Astrocyte of the spinal cord (primary cell): ENCODE measurements around the gene TTLL13.
"Not testable (repeated sequence)": the region's sequence is repeated elsewhere in the genome, so short reads cannot be mapped to it uniquely, and the experiment has no call there.

Experiments
- DNase-seq: peaks from one replicate; pipeline ENCODE4 v3.0.0; 2011; ENCODE audit warnings: low read depth, low spot score
- H3K4me3 ChIP-seq: 2 replicates; pipeline ENCODE4 v1.5.1; 2011; ENCODE audit warnings: low read depth, mild to moderate bottlenecking, low read length, moderate library complexity
- in situ Hi-C: cut with HindIII; loops from 2 replicates; pipeline ENCODE4 v1.10.0; 2017; ENCODE audit warnings: low sequenced_read_pairs
- TF ChIP-seq, protein P1 (sequence below): IDR thresholded peaks from 2 replicates; pipeline ENCODE4 v1.5.1; 2012; ENCODE audit warnings: low read depth, mild to moderate bottlenecking, low read length, inconsistent platforms

TTLL13 gene

DNA sequence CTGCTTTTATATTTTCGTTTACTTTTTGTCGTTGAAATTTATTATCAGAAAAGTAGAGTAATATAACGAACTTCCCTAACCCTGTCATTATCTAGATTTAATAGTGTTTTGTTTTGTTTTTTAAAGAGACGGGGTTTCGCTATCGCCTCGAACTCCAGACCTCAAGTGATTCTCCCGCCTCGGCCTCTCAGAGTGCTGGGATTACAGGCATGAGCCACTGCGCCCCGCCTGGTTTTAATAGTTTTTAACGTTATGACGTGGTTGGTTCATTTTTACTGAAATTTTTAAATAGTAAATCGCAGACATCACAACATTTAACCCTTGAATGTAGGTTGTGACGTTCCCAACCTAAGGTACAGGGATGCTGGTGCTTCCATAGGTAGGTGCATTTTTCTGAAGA, 17.1 kb downstream of the TTLL13 start:
- TF ChIP-seq, protein P1, sequence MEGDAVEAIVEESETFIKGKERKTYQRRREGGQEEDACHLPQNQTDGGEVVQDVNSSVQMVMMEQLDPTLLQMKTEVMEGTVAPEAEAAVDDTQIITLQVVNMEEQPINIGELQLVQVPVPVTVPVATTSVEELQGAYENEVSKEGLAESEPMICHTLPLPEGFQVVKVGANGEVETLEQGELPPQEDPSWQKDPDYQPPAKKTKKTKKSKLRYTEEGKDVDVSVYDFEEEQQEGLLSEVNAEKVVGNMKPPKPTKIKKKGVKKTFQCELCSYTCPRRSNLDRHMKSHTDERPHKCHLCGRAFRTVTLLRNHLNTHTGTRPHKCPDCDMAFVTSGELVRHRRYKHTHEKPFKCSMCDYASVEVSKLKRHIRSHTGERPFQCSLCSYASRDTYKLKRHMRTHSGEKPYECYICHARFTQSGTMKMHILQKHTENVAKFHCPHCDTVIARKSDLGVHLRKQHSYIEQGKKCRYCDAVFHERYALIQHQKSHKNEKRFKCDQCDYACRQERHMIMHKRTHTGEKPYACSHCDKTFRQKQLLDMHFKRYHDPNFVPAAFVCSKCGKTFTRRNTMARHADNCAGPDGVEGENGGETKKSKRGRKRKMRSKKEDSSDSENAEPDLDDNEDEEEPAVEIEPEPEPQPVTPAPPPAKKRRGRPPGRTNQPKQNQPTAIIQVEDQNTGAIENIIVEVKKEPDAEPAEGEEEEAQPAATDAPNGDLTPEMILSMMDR = no peak
- in situ Hi-C loops = no loop called here
- H3K4me3 ChIP-seq = peak overlapping the region; percentile 91
- no peak for DNase-seq

DNA sequence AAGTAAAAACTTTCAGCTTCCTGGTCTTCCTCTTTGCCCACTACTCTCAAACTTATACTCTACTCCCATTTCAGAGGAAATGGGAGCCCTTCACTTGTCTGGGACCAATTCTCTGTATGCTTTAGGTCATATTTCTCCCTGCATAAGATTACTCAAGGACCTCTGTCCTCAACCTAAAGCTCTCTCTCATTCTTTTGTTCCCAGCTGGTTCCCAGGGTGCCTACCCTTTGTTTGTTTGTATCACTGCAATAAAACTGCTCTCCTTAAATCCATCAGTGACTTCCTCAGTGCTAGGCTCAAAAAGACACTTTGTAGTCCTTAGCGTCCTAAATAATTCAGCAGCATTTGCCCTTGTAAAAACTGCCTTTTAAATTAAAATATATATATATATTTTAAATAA, 19.1 kb downstream of the TTLL13 start:
- TF ChIP-seq, protein P1 = no peak
- no peak overlapping the region for H3K4me3 ChIP-seq
- DNase-seq = no peak
- in situ Hi-C loops = no loop called here

DNA sequence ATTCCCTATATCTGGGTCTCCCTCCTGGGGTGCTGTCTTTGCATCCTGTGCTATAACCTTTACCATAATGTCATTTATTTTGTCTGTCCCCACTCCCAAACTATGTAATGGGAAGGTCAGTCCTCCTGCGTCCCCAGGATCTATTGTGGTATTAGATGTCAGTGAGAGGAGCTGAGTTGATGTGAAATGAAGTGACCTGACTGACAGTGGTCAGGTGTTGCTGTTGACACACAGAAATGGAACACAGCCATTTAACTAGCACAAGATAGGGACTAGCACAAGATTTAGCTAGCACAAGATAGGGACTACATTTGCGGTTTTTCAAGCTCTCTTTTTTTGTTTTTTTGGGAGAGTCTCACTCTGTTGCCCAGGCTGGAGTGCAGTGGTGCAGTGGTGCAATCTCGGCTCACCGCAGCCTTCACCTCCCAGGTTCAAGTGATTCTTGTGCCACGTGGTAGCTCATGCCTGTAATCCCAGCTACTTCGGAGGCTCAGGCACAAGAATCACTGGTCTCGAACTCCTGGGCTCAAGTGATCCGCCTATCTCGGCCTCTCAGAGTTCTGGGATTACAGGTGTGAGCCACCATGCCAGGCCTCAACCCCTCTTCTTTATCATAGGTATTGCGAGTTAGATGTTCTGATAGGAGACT, 21.3 kb downstream of the TTLL13 start:
- in situ Hi-C loops = no loop called here
- no peak for DNase-seq
- TF ChIP-seq, protein P1 = no peak

DNA sequence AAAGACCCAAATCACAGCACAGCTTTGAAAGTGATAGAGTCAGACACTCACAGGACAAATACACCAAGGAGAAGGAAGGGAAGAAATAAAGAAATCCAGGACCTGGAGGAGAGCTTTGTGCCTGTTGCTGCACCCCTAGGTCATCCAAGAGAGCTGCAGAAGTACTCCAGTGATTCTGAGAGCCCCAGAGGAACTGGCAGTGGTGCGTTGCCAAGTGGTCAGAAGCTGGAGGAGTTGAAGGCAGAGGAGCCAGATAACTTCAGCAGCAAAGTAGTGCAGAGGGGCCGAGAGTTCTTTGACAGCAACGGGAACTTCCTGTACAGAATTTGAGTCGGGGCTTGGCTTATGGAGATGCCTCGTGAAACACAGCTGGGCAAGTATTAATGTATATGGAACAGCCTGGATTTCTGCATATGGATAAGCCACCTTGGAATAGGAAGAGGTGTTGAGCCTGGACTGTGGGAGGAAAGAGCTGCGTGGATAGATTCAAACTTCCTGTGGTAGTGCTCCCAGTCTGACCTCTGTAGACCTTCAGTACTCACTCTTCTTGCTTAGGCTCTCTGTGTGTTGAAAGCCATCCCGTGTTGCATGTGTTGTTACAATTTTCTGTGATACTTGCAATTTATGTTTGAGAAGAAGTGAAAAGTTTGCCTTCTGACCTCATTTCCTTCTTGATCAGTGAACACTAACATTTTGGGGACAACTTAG, 22.3 kb downstream of the TTLL13 start:
- H3K4me3 ChIP-seq = no peak overlapping the region
- TF ChIP-seq, protein P1 = no peak
- no peak for DNase-seq
- in situ Hi-C loops = no loop called here

More for the DNA sequence above, 21.3 kb downstream of the TTLL13 start:
- no peak overlapping the region for H3K4me3 ChIP-seq

DNA sequence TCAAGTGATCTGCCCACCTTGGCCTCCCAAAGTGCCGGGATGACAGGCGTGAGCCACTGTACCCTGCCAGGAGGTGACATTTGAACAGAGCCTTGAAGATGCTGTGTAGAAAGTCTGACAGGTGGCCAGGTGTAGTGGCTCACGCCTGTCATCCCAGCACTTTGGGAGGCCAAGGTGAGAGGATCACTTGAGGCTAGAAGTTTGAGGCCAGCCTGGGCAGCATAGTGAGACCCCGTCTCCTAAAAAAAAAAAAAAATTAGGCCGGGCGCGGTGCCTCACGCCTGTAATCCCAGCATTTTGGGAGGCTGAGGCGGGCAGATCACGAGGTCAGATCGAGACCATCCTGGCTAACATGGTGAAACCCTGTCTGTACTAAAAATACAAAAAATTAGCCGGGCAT, 29.1 kb downstream of the TTLL13 start:
- in situ Hi-C loops, DNase-seq, H3K4me3 ChIP-seq: not testable (repeated sequence)

DNA sequence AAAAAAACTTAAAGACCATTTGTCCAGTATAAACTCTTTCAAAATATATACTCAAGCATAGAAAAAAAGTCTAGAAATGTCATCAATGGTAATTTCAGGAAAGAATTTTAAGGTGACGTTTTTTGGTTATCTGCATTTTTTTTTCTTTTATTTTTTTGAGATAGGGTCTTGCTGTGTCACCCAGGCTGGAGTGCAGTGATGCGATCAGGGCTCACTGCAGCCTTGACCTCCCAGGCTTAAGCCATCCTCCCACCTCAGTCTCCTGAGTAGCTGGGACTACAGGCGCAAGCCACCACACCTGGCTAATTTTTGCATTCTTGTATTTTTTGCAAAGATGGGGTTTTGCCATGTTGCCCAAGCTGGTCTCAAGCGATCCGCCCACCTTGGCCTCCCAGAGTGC, 31.4 kb downstream of the TTLL13 start:
- DNase-seq, in situ Hi-C loops, H3K4me3 ChIP-seq: not testable (repeated sequence)

DNA sequence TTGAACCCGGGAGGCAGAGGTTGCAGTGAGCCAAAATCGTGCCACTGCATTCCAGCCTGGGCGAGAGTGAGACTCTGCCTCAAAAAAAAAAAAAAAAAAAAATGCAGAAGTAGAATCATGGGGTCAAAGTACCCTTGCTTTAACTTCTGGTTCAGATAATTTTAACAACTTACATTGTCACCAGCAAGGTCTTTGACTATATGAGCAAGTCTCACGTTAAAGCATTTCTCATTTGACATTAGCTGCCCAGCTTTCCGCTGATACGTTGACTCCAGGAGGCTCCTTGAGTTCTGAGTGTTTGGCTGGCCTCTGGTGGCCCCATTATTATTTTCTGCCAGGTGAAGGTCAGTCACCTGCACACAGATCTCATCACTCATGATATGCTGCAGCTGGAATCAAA, 32.3 kb downstream of the TTLL13 start:
- DNase-seq, H3K4me3 ChIP-seq, in situ Hi-C loops: not testable (repeated sequence)

DNA sequence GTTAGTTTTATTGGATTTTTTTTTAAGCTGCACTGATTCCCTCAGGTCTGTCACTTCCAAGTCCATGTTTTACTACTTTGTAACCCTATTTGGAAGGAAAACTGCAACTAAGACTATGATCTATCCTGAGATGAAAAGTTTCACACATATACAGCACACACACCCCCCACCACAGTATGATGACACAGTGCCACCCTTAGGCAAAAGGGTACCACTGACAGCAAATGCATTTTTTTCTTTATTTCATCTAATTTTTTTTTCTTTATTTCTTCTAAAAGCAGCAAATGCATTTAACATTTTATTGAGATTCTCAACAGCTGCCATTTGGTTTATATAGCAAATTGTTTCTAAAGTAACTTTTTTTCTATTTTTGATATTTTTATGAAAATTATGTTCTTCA, 37.3 kb downstream of the TTLL13 start:
- in situ Hi-C loops = no loop called here
- no peak overlapping the region for H3K4me3 ChIP-seq
- DNase-seq = peak; percentile 42
- TF ChIP-seq, protein P1 = peak; percentile 56
